ENCODE measurements around the gene OS9.

DNA sequence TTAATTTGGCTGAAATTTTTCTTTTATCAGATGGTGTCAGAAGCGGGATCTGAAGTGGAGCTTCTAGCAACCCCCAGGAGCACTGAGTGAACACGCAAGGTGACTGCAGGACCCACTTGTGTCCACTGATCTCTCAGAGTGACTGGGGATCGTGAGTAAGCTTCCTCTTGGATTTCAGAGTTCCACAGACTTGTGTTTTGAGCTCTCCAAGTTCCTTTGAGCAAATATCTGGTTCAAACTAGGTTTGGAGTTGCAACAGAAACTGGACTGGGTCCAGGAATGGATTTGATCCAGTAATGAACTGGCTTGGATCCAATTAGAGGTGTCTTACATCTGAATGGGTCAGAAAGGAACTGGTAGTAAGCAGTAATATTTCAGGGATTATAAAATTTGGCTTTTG is 36.2 kb upstream of the OS9 start:
- TF ChIP-seq, protein P1, sequence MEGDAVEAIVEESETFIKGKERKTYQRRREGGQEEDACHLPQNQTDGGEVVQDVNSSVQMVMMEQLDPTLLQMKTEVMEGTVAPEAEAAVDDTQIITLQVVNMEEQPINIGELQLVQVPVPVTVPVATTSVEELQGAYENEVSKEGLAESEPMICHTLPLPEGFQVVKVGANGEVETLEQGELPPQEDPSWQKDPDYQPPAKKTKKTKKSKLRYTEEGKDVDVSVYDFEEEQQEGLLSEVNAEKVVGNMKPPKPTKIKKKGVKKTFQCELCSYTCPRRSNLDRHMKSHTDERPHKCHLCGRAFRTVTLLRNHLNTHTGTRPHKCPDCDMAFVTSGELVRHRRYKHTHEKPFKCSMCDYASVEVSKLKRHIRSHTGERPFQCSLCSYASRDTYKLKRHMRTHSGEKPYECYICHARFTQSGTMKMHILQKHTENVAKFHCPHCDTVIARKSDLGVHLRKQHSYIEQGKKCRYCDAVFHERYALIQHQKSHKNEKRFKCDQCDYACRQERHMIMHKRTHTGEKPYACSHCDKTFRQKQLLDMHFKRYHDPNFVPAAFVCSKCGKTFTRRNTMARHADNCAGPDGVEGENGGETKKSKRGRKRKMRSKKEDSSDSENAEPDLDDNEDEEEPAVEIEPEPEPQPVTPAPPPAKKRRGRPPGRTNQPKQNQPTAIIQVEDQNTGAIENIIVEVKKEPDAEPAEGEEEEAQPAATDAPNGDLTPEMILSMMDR (conservative IDR thresholded peaks at IDR 0.05; ENCODE audit: low read depth, low read length) = no peak
- TF ChIP-seq EZH2phosphoT487 (IDR thresholded peaks at IDR 0.05; ENCODE audit: borderline replicate concordance, low read length) (no peak), EZH2 (IDR thresholded peaks at IDR 0.05; ENCODE audit: low read length, unreplicated experiment) (no peak)

All from PC-3 (cell line).